ENCODE data around the gene ANAPC7.

DNA sequence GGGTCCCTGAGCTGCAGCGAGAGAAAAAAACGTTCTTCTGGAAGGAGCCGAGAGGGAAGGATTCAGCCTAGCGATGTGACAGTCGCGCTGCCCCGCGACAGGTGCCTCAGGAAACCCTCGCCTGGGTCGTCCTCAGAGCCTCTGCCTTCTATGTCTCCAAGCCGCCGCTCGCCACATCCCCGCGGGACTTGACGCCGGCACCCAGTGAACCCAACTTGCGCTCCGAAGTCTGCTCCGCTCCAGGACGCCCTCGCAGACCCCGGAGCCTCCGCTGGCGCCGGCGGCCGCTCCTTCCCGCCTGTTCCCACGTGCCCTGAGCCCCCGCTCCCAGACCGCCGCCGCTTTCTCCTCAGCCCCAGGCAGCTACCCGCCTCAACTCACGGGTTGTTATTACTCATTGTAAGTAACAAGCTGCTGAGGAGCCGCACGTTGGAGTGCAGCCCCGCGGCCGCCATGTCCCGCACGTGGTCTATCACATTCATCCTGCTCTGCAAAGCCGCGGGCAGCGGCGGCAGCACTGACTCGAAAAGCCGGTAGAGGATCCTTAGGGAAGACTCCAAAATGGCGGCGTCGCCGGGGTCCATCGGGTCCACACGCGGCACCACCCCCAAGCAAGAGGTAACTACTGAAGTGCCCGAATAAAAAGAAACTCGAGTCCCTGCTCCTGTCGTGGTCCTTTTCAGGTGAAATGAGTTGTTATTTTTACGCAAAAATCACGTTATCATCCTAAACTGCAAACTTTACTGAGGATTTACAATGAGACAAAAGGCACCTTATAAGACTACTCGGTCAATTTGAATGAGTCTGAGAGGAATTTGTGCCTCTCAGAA, at the start of gene ANAPC7:
- TF ChIP-seq, protein P1, sequence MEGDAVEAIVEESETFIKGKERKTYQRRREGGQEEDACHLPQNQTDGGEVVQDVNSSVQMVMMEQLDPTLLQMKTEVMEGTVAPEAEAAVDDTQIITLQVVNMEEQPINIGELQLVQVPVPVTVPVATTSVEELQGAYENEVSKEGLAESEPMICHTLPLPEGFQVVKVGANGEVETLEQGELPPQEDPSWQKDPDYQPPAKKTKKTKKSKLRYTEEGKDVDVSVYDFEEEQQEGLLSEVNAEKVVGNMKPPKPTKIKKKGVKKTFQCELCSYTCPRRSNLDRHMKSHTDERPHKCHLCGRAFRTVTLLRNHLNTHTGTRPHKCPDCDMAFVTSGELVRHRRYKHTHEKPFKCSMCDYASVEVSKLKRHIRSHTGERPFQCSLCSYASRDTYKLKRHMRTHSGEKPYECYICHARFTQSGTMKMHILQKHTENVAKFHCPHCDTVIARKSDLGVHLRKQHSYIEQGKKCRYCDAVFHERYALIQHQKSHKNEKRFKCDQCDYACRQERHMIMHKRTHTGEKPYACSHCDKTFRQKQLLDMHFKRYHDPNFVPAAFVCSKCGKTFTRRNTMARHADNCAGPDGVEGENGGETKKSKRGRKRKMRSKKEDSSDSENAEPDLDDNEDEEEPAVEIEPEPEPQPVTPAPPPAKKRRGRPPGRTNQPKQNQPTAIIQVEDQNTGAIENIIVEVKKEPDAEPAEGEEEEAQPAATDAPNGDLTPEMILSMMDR (IDR thresholded peaks at IDR 0.05): peak in 3 of 6 experiments; percentile 9 to 45 (median 25)
- peak; percentile 31 for TF ChIP-seq POLR2A (IDR thresholded peaks at IDR 0.05)
